Activated CD8-positive, alpha-beta memory T cell treated with anti-CD3 and anti-CD28 coated beads, Interleukin-2, amount 10 ng/mL, durations not matched to agents 7 days and 5 days (primary cell): ENCODE results near the gene OR1E1. TPM values are rescaled to one million over a fixed set of nuclear protein-coding genes. Genes with fewer than 3 reads are reported as not detected.
"Not testable (repeated sequence)": the region's sequence is repeated elsewhere in the genome, so short reads cannot be mapped to it uniquely, and the experiment has no call there.

Source experiments
- ATAC-seq: fragments of 150-1000 bp; cut with Tn5 transposase; one replicate; pipeline ENCODE4 v1.10.0; 2021; ENCODE audit warnings: moderate library complexity
- CTCF ChIA-PET: fragments of 350-600 bp; sonication (Branson Sonifier 250); formaldehyde crosslinking; loops from one replicate; lab custom pipeline; 2021; ENCODE audit warnings: antibody characterized with exemption; lab: Charles Lee
- DNase-seq: peaks from one replicate; pipeline ENCODE4 v3.0.0-alpha.2; 2020
- H3K27ac Mint-ChIP-seq: one replicate; pipeline ENCODE4 v1.8.0; 2021; ENCODE audit warnings: mild to moderate bottlenecking, mixed read lengths
- H3K27me3 Mint-ChIP-seq: one replicate; pipeline ENCODE4 v1.8.0; 2021; ENCODE audit warnings: mixed read lengths
- H3K36me3 Mint-ChIP-seq: one replicate; pipeline ENCODE4 v1.8.0; 2021; ENCODE audit warnings: mild to moderate bottlenecking, mixed read lengths
- H3K4me1 Mint-ChIP-seq: one replicate; pipeline ENCODE4 v1.8.0; 2021; ENCODE audit warnings: mixed read lengths
- H3K4me3 Mint-ChIP-seq: one replicate; pipeline ENCODE4 v1.8.0; 2021; ENCODE audit warnings: mild to moderate bottlenecking, moderate library complexity, mixed read lengths
- H3K9me3 Mint-ChIP-seq: one replicate; pipeline ENCODE4 v1.8.0; 2022; ENCODE audit warnings: low read depth, mixed read lengths
- total RNA-seq, 2 experiments: library from RNA; stranded (reverse); gene quantifications; one replicate each; pipeline ENCODE4 v1.2.3, GENCODE V29; 2021

The OR1E1 gene
- not detected for total RNA-seq

- no peak within 1 kb of the TSS for H3K27ac Mint-ChIP-seq
- no peaks in the 10 kb centered on the region for H3K27me3 Mint-ChIP-seq
- H3K4me3 Mint-ChIP-seq: no peak within 1 kb of the TSS
- CTCF ChIA-PET: no interaction called here
- H3K36me3 Mint-ChIP-seq: no peaks in the 10 kb centered on the region
- ATAC-seq (no peak), DNase-seq (no peak)
- no peaks in the 10 kb centered on the region for H3K9me3 Mint-ChIP-seq
- no peaks in the 10 kb centered on the region for H3K4me1 Mint-ChIP-seq
Measured at GRCh38 chr17:3398310-3398709, at the start of gene OR1E1. TSS of gene OR1E1 (minus strand) at chr17:3398410. CDS start at chr17:3398410, 0 bp downstream.

GRCh38 chr17:3447625-3448024 lies 49.4 kb upstream of the OR1E1 start:
- Mint-ChIP-seq H3K36me3 (no peaks in the 10 kb centered on the region), H3K27me3 (peaks cover 19% of the 10 kb centered on the region)
- no peak for ATAC-seq

GRCh38 chr17:3440451-3440850 lies 42.2 kb upstream of the OR1E1 start:
- DNase-seq (no peak), ATAC-seq (no peak)
- Mint-ChIP-seq H3K9me3 (no peaks in the 10 kb centered on the region), H3K36me3 (no peaks in the 10 kb centered on the region), H3K4me1 (no peaks in the 10 kb centered on the region), H3K4me3 (no peak overlapping the region), H3K27me3 (peaks cover 22% of the 10 kb centered on the region), H3K27ac (no peak overlapping the region)
- CTCF ChIA-PET: no interaction called here

More at GRCh38 chr17:3447625-3448024, 49.4 kb upstream of the OR1E1 start:
- no peak overlapping the region for H3K27ac Mint-ChIP-seq
- DNase-seq: no peak
- no peaks in the 10 kb centered on the region for H3K4me1 Mint-ChIP-seq
- no peak overlapping the region for H3K4me3 Mint-ChIP-seq
- CTCF ChIA-PET: no interaction called here
- no peaks in the 10 kb centered on the region for H3K9me3 Mint-ChIP-seq

- H3K4me1 Mint-ChIP-seq: no peaks in the 10 kb centered on the region
- no peak overlapping the region for H3K27ac Mint-ChIP-seq
- CTCF ChIA-PET: no interaction called here
- no peak overlapping the region for H3K4me3 Mint-ChIP-seq
- no peaks in the 10 kb centered on the region for H3K9me3 Mint-ChIP-seq
- DNase-seq: no peak
- no peaks in the 10 kb centered on the region for H3K36me3 Mint-ChIP-seq
- peaks cover 15% of the 10 kb centered on the region for H3K27me3 Mint-ChIP-seq
- no peak for ATAC-seq
Measured at GRCh38 chr17:3438368-3438767, 40.2 kb upstream of the OR1E1 start.

- DNase-seq: no peak
- Mint-ChIP-seq H3K4me3 (no peak within 1 kb of the TSS), H3K9me3 (peaks cover 2% of the 10 kb centered on the region), H3K36me3 (no peaks in the 10 kb centered on the region), H3K4me1 (no peaks in the 10 kb centered on the region), H3K27me3 (peaks cover 2% of the 10 kb centered on the region), H3K27ac (no peak within 1 kb of the TSS)
- CTCF ChIA-PET: no interaction called here
- no peak for ATAC-seq
Measured at GRCh38 chr17:3433741-3434140, 35.5 kb upstream of the OR1E1 start, which contains the start of gene OR1E2. TSS of gene OR1E2 (minus strand) at chr17:3433841. CDS start at chr17:3433841, 0 bp downstream.

- H3K4me3 Mint-ChIP-seq, H3K27me3 Mint-ChIP-seq, H3K36me3 Mint-ChIP-seq, H3K27ac Mint-ChIP-seq, ATAC-seq, CTCF ChIA-PET, H3K4me1 Mint-ChIP-seq, H3K9me3 Mint-ChIP-seq: not testable (repeated sequence)
- peak; percentile 47 for DNase-seq
Measured at GRCh38 chr17:3433215-3433614, 35.0 kb upstream of the OR1E1 start.

GRCh38 chr17:3418222-3418621 lies 20.0 kb upstream of the OR1E1 start:
- Mint-ChIP-seq H3K9me3 (no peaks in the 10 kb centered on the region), H3K36me3 (no peaks in the 10 kb centered on the region), H3K27me3 (peaks cover 17% of the 10 kb centered on the region), H3K4me1 (no peaks in the 10 kb centered on the region), H3K4me3 (no peak overlapping the region), H3K27ac (no peak overlapping the region)
- CTCF ChIA-PET: no interaction called here
- ATAC-seq: no peak
- no peak for DNase-seq

- no peak for DNase-seq
- ATAC-seq: no peak
- Mint-ChIP-seq H3K36me3 (no peaks in the 10 kb centered on the region), H3K27me3 (peaks cover 21% of the 10 kb centered on the region), H3K27ac (no peak overlapping the region), H3K4me1 (peaks cover 2% of the 10 kb centered on the region), H3K9me3 (no peaks in the 10 kb centered on the region), H3K4me3 (no peak overlapping the region)
- CTCF ChIA-PET: no interaction called here
Measured at GRCh38 chr17:3415610-3416009, 17.4 kb upstream of the OR1E1 start.

GRCh38 chr17:3412216-3412615 lies 14.0 kb upstream of the OR1E1 start:
- ATAC-seq, H3K36me3 Mint-ChIP-seq, CTCF ChIA-PET, DNase-seq, H3K4me1 Mint-ChIP-seq, H3K9me3 Mint-ChIP-seq, H3K4me3 Mint-ChIP-seq, H3K27ac Mint-ChIP-seq: not testable (repeated sequence)
- peaks cover 11% of the 10 kb centered on the region for H3K27me3 Mint-ChIP-seq

GRCh38 chr17:3411070-3411469 lies 12.9 kb upstream of the OR1E1 start, which contains the start of gene OR3A3:
TSS of gene OR3A3 (plus strand) at chr17:3411370.
- Mint-ChIP-seq H3K4me3 (no peak within 1 kb of the TSS), H3K27ac (no peak within 1 kb of the TSS), H3K9me3 (peaks cover 8% of the 10 kb centered on the region), H3K36me3 (no peaks in the 10 kb centered on the region), H3K4me1 (peaks cover 2% of the 10 kb centered on the region), H3K27me3 (peaks cover 8% of the 10 kb centered on the region)
- no peak for DNase-seq
- no peak for ATAC-seq
- CTCF ChIA-PET: no interaction called here

GRCh38 chr17:3403856-3404255 lies 5.6 kb upstream of the OR1E1 start:
- ATAC-seq, H3K4me1 Mint-ChIP-seq, H3K27ac Mint-ChIP-seq, H3K9me3 Mint-ChIP-seq, CTCF ChIA-PET, DNase-seq, H3K4me3 Mint-ChIP-seq, H3K27me3 Mint-ChIP-seq, H3K36me3 Mint-ChIP-seq: not testable (repeated sequence)

- Mint-ChIP-seq H3K4me3 (no peak overlapping the region), H3K27me3 (no peaks in the 10 kb centered on the region), H3K36me3 (no peaks in the 10 kb centered on the region), H3K9me3 (peaks cover 2% of the 10 kb centered on the region), H3K4me1 (no peaks in the 10 kb centered on the region), H3K27ac (no peak overlapping the region)
- no peak for DNase-seq
- CTCF ChIA-PET: interaction anchor here (0.6 kb wide), 1 partner anchor 425 kb away, joined by 3 read pairs; no protein-coding TSS in a partner anchor
- ATAC-seq: no peak
Measured at GRCh38 chr17:3401786-3402185, 3.6 kb upstream of the OR1E1 start.

GRCh38 chr17:3400055-3400454 lies 1.8 kb upstream of the OR1E1 start:
- no peak for ATAC-seq
- Mint-ChIP-seq H3K9me3 (no peaks in the 10 kb centered on the region), H3K27ac (no peak overlapping the region), H3K27me3 (no peaks in the 10 kb centered on the region), H3K4me3 (no peak overlapping the region), H3K36me3 (no peaks in the 10 kb centered on the region), H3K4me1 (no peaks in the 10 kb centered on the region)
- DNase-seq: no peak
- CTCF ChIA-PET: no interaction called here

- H3K4me1 Mint-ChIP-seq, CTCF ChIA-PET, H3K36me3 Mint-ChIP-seq, ATAC-seq, H3K27ac Mint-ChIP-seq, H3K4me3 Mint-ChIP-seq, DNase-seq, H3K9me3 Mint-ChIP-seq, H3K27me3 Mint-ChIP-seq: not testable (repeated sequence)
Measured at GRCh38 chr17:3397801-3398200, 409 bp downstream of the OR1E1 start.

GRCh38 chr17:3389791-3390190 lies 8.4 kb downstream of the OR1E1 start:
- CTCF ChIA-PET: no interaction called here
- H3K27me3 Mint-ChIP-seq: peaks cover 14% of the 10 kb centered on the region
- H3K4me1 Mint-ChIP-seq: peaks cover 4% of the 10 kb centered on the region
- H3K27ac Mint-ChIP-seq: no peak overlapping the region
- ATAC-seq (no peak), DNase-seq (no peak)
- H3K9me3 Mint-ChIP-seq: no peaks in the 10 kb centered on the region
- no peak overlapping the region for H3K4me3 Mint-ChIP-seq
- no peaks in the 10 kb centered on the region for H3K36me3 Mint-ChIP-seq
